HG02970 (cell line): ENCODE data around the gene CBFA2T2.
"Not testable (repeated sequence)": the region's sequence is repeated elsewhere in the genome, so short reads cannot be mapped to it uniquely, and the experiment has no call there.

ENCODE experiments used
- ATAC-seq: cut with Tn5 transposase; IDR thresholded peaks from one replicate; pipeline ENCODE4 v1.9.1; 2021; ENCODE audit warnings: mild to moderate bottlenecking, moderate library complexity, moderate number of reproducible peaks; ENCODE audit not compliant: unreplicated experiment, low FRiP score

The CBFA2T2 gene

GRCh38 chr20:33686100-33686983, 196.4 kb downstream of the CBFA2T2 start, which contains the start of gene E2F1:
Gene E2F1, minus strand, starts transcription at chr20:33686385. Its CDS starts 121 bp downstream, at chr20:33686264.
- peak; percentile 73 for ATAC-seq

GRCh38 chr20:33686984-33687366, 197.1 kb downstream of the CBFA2T2 start:
- no peak for ATAC-seq

- ATAC-seq = no peak
These were observed 197.5 kb downstream of the CBFA2T2 start for GRCh38 chr20:33687370-33687915.

GRCh38 chr20:33687993-33688937, 198.4 kb downstream of the CBFA2T2 start:
- ATAC-seq = no peak

GRCh38 chr20:33688938-33689424, 199.1 kb downstream of the CBFA2T2 start:
- no peak for ATAC-seq

GRCh38 chr20:33689493-33689892, 199.6 kb downstream of the CBFA2T2 start:
- ATAC-seq = no peak

- ATAC-seq = no peak
These were observed 200.1 kb downstream of the CBFA2T2 start for GRCh38 chr20:33689973-33690372.

GRCh38 chr20:33693289-33693688, 203.4 kb downstream of the CBFA2T2 start:
- ATAC-seq = no peak

GRCh38 chr20:33693741-33694638, 204.1 kb downstream of the CBFA2T2 start:
- ATAC-seq = no peak

- ATAC-seq = no peak
These were observed 204.7 kb downstream of the CBFA2T2 start for GRCh38 chr20:33694639-33695012.

GRCh38 chr20:33696448-33696847, 206.6 kb downstream of the CBFA2T2 start:
- ATAC-seq = no peak

GRCh38 chr20:33697129-33697528, 207.2 kb downstream of the CBFA2T2 start:
- no peak for ATAC-seq

GRCh38 chr20:33698966-33699365, 209.1 kb downstream of the CBFA2T2 start:
- ATAC-seq = not testable (repeated sequence)
